Activated CD4-positive, alpha-beta T cell treated with anti-CD3 and anti-CD28 coated beads for 36 hours (primary cell): ENCODE measurements around the gene ZNF586. TPM values are rescaled to one million over a fixed set of nuclear protein-coding genes. Genes with fewer than 3 reads are reported as not detected.
"Not testable (repeated sequence)": the region's sequence is repeated elsewhere in the genome, so short reads cannot be mapped to it uniquely, and the experiment has no call there.

Source experiments
- ATAC-seq: fragments of 200-7000 bp; cut with Tn5 transposase; one replicate; pipeline ENCODE4 v1.10.0; 2021; ENCODE audit warnings: mild to moderate bottlenecking, moderate library complexity
- CTCF ChIA-PET: fragments of 350-600 bp; sonication (Branson Sonifier 250); formaldehyde crosslinking; loops from one replicate; lab custom pipeline; 2021; ENCODE audit warnings: antibody characterized with exemption; lab: Charles Lee
- POLR2A ChIA-PET: fragments of 350-600 bp; sonication (Branson Sonifier 250); formaldehyde crosslinking; loops from one replicate; lab custom pipeline; 2021; ENCODE audit warnings: antibody characterized with exemption, inconsistent platforms; lab: Charles Lee
- DNase-seq: peaks from one replicate; pipeline ENCODE4 v3.0.0-alpha.2; 2020
- H3K27ac Mint-ChIP-seq: one replicate; pipeline ENCODE4 v1.8.0; 2021; ENCODE audit warnings: mixed read lengths
- H3K27me3 Mint-ChIP-seq: one replicate; pipeline ENCODE4 v1.8.0; 2021; ENCODE audit warnings: mixed read lengths
- H3K36me3 Mint-ChIP-seq: one replicate; pipeline ENCODE4 v1.8.0; 2021; ENCODE audit warnings: low read depth, mixed read lengths
- H3K4me1 Mint-ChIP-seq: one replicate; pipeline ENCODE4 v1.8.0; 2021; ENCODE audit warnings: mixed read lengths
- H3K4me3 Mint-ChIP-seq: one replicate; pipeline ENCODE4 v1.8.0; 2021; ENCODE audit warnings: mild to moderate bottlenecking, moderate library complexity, mixed read lengths
- H3K9me3 Mint-ChIP-seq: one replicate; pipeline ENCODE4 v1.8.0; 2021; ENCODE audit warnings: low read depth, mixed read lengths
- intact Hi-C, 2 experiments: fragments of 100-400 bp; cut with DNase I in 1 of 2; cut with micrococcal nuclease in 1 of 2; formaldehyde crosslinking; loops; one replicate each; pipeline versions ENCODE4 v1.14.2 to v1.15.1; 2022 to 2024; cut with DNase I, micrococcal nuclease
- total RNA-seq, 2 experiments: library from RNA; stranded (reverse); gene quantifications; one replicate each; pipeline ENCODE4 v1.2.3, GENCODE V29; 2021

Gene ZNF586
- 10 to 100 TPM; 20.3 to 20.5 TPM for total RNA-seq

DNA sequence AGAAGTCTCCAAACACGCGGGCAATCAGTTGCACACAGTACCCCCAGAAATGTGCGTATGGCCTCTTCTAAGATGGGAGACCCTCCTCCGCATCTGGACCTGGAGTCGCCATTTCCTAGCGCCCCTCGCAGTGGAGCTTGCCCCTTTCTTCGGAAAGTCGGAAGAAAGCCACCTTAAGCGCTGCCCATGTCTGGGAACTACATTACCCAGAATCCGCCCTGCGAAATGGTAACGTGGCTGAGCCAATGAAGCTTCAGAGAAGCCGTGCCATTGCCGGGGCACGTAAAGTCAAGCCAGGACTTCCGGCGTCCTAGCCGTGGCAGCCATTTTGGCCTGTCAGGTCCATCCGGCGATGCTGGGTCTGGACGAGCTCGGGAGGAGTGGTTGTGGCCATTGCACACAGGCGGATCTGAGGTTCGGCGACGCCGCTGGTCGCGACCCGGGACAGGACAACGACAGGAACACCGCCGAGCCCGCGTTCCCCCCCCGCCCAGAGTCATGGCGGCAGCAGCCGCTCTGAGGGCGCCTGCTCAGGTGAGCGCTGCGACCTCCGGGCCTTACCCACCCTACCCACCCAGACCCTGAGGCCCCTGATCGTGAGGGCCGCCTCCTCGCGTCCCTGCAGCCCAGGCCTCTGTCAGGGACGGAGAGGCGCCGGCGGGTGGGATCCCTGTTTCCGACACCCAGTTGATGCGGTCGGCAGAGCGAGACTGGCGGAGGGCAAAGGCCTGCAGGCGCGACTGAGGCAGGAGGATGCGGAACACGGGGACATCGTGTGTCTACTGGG is at the start of gene ZNF586:
ZNF586 (plus strand) TSS at position 332 of the 787 bp plus-strand sequence; CDS start at position 499, 167 bp downstream.
- ATAC-seq (peak; percentile 99), DNase-seq (peak; percentile 93)
- CTCF ChIA-PET, result interaction anchor here (0.6 to 0.7 kb wide), 2 partner anchors 225 to 418 kb away, joined by 3 to 6 read pairs; no protein-coding TSS in a partner anchor
- Mint-ChIP-seq H3K27ac (peak within 1 kb of the TSS; percentile 93), H3K4me1 (peaks cover 25% of the 10 kb centered on the region), H3K4me3 (peak within 1 kb of the TSS; percentile 90), H3K36me3 (peaks cover 56% of the 10 kb centered on the region), H3K9me3 (peaks cover 21% of the 10 kb centered on the region), H3K27me3 (no peaks in the 10 kb centered on the region)
- intact Hi-C loops, result loop anchor here (1.0 to 10.0 kb wide), 11 partner anchors 23 to 495 kb away; partner anchors contain the start of genes ZNF552 (in 2 of the 2), ZNF776 (in 2 of the 2), ZNF17 (in 1 of the 2) and ZNF211 (in 1 of the 2)
- POLR2A ChIA-PET, result interaction anchor here (0.5 to 1.6 kb wide), 5 partner anchors 50 to 774 kb away, joined by 3 to 6 read pairs (median 4); partner anchors contain the start of genes TRIM28 and ZNF551

- DNase-seq (no peak), ATAC-seq (no peak)
- H3K27ac Mint-ChIP-seq, result no peak overlapping the region
- H3K36me3 Mint-ChIP-seq, result peaks cover 77% of the 10 kb centered on the region
- H3K4me3 Mint-ChIP-seq, result no peak overlapping the region
- H3K9me3 Mint-ChIP-seq, result peaks cover 63% of the 10 kb centered on the region
- CTCF ChIA-PET, result no interaction called here
- H3K4me1 Mint-ChIP-seq, result peaks cover 4% of the 10 kb centered on the region
- POLR2A ChIA-PET, result no interaction called here
- no peaks in the 10 kb centered on the region for H3K27me3 Mint-ChIP-seq
- intact Hi-C loops, result loop anchor here in 1 of 2 experiments (10.0 kb wide), 1 partner anchor 615 kb away; no protein-coding TSS in a partner anchor
Observed at GRCh38 chr19:57719901-57720519, 49.5 kb upstream of the ZNF586 start.

DNA sequence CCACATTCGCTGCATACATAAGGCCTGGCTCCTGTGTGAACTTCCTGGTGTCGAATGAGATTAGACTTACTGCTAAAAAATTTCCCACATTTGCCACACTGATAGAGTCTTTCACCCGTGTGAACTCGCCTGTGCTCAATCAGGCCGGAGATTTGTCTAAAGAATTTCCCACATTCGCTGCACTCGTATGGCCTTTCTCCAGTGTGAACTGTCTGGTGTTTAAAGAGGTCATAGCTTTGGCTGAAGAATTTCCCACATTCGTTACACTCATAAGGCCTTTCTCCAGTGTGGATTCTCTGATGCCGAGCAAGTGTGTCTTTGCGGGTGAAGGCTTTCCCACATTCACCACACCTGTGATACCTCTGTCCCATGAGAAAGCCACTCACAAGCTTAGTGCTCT is 48.6 kb upstream of the ZNF586 start:
- Mint-ChIP-seq H3K27ac (no peak overlapping the region), H3K9me3 (peaks cover 59% of the 10 kb centered on the region), H3K36me3 (peaks cover 76% of the 10 kb centered on the region), H3K4me1 (peaks cover 5% of the 10 kb centered on the region), H3K27me3 (no peaks in the 10 kb centered on the region), H3K4me3 (no peak overlapping the region)
- intact Hi-C loops, result loop anchor here in 1 of 2 experiments (10.0 kb wide), 1 partner anchor 616 kb away; no protein-coding TSS in a partner anchor
- ChIA-PET CTCF (no interaction called here), POLR2A (no interaction called here)
- DNase-seq, result no peak
- ATAC-seq, result no peak

DNA sequence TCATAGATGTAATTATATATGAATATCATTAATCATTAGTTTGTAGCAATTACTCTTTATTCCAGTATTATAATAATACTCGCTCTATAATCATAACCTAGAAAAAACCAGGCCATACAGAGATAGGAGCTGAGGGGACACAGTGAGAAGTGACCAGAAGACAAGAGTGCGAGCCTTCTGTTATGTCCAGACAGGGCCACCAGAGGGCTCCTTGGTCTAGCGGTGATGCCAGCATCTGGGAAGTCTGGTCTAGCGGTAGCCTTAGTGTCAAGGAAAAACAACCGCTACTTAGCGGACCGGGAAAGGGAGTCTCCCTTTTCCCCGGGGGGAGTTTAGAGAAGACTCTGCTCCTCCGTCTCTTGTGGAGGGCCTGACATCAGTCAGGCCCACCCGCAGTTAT is 31.2 kb upstream of the ZNF586 start:
- POLR2A ChIA-PET, H3K9me3 Mint-ChIP-seq, H3K27me3 Mint-ChIP-seq, H3K4me1 Mint-ChIP-seq, H3K36me3 Mint-ChIP-seq, H3K27ac Mint-ChIP-seq, H3K4me3 Mint-ChIP-seq, ATAC-seq: not testable (repeated sequence)
- peak; percentile 61 for DNase-seq
- CTCF ChIA-PET, result interaction anchor here (1.2 to 1.7 kb wide), 2 partner anchors 11 to 77 kb away, joined by 3 read pairs; partner anchors contain the start of gene ZNF671
- intact Hi-C loops, result loop anchor here (1.0 to 5.0 kb wide), 3 partner anchors 164 to 419 kb away; no protein-coding TSS in a partner anchor

DNA sequence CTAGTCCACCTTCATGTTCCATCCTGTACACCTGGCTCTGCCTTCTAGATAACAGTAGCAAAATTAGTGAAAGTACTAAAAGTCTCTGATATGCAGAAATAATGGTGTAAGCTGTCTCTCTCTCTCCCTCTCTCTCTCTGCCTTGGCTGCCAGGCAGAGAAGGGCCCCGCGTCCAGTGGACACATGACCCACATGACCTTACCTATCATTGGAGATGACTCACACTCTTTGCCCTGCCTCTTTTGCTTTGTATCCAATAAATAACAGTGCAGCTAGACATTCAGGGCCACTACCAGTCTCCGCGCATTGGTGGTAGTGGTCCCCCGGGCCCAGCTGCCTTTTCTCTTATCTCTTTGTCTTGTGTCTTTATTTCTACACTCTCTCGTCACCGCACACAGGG is 30.7 kb upstream of the ZNF586 start:
- H3K4me1 Mint-ChIP-seq, H3K9me3 Mint-ChIP-seq, H3K36me3 Mint-ChIP-seq, ATAC-seq, H3K4me3 Mint-ChIP-seq, H3K27ac Mint-ChIP-seq, DNase-seq, POLR2A ChIA-PET, H3K27me3 Mint-ChIP-seq: not testable (repeated sequence)
- CTCF ChIA-PET, result interaction anchor here (1.7 kb wide), 1 partner anchor 11 kb away, joined by 3 read pairs; the partner anchor contains the start of gene ZNF671
- intact Hi-C loops, result loop anchor here (1.0 to 5.0 kb wide), 3 partner anchors 164 to 419 kb away; no protein-coding TSS in a partner anchor

DNA sequence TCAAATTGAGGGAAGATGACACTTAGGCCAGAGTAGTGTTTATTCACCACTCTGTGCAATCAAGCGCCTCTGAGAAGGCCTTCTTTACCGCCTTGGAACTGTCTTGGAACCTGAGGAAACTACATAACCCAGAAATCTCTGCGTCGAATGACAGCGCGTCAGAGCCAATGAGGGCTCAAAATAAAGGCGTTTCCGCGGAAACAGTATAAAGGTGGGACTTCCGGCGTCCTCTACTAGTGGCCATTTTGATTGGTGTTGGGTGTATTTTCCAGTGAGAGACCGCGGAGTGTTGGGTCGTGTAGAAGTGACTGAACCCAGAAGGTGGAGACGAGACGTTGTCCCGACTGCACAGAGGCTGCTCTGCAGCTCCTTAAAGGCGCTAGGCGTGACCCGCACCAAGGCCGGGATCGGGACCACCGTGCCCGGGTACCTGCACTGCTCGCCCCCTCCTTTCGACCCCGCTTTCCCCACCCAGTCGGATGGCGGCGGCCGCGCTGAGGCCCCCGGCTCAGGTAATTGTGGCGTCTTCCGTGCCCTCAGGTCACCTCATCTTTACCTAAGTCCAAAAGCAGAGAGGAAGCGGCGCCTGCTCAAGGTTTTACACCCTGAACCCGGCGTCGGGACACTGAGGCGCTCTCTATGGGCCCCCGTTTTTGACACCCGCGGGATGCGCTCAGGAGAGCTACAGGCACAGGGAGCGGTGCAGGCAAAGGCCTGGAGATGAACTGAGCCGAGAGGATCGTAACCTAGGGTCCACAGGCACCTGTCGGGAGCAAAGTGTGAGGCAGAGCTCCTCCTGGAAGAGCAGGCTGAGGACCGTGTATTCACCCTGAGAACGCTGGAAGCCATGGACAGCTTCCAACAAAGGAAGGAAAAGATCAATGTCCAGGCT is 22.6 kb upstream of the ZNF586 start, which contains the start of gene ZNF776:
ZNF776 (plus strand) TSS at position 236 of the 892 bp plus-strand sequence; CDS start at position 480, 244 bp downstream.
- Mint-ChIP-seq H3K9me3 (peaks cover 29% of the 10 kb centered on the region), H3K36me3 (peaks cover 54% of the 10 kb centered on the region), H3K4me1 (peaks cover 15% of the 10 kb centered on the region), H3K4me3 (peak within 1 kb of the TSS; percentile 93), H3K27me3 (no peaks in the 10 kb centered on the region), H3K27ac (peak within 1 kb of the TSS; percentile 98)
- POLR2A ChIA-PET, result interaction anchor here (0.7 to 1.9 kb wide), 4 partner anchors 20 to 198 kb away, joined by 3 to 8 read pairs (median 4); partner anchors contain the start of genes ZNF211 and ZNF671
- DNase-seq (peak; percentile 89), ATAC-seq (peak; percentile 98)
- CTCF ChIA-PET, result interaction anchor here (1.2 kb wide), 1 partner anchor 13 kb away, joined by 3 read pairs; no protein-coding TSS in a partner anchor
- intact Hi-C loops, result loop anchor here (1.0 to 5.0 kb wide), 13 partner anchors 20 to 408 kb away; partner anchors contain the start of genes ZNF552 (in 2 of the 2), ZNF586 (in 2 of the 2), ZNF17 (in 1 of the 2) and ZNF211 (in 1 of the 2)

- ChIA-PET POLR2A (interaction anchor here (0.7 to 1.9 kb wide), 2 partner anchors 20 to 197 kb away, joined by 3 to 8 read pairs; partner anchors contain the start of gene ZNF671), CTCF (interaction anchor here (1.2 kb wide), 1 partner anchor 13 kb away, joined by 3 read pairs; no protein-coding TSS in a partner anchor)
- intact Hi-C loops, result loop anchor here (2.0 to 5.0 kb wide), 3 partner anchors 65 to 407 kb away; partner anchors contain the start of genes ZNF416 (in 1 of the 2) and ZNF552 (in 1 of the 2)
- Mint-ChIP-seq H3K4me3 (peak overlapping the region; percentile 93), H3K4me1 (peaks cover 15% of the 10 kb centered on the region), H3K9me3 (peaks cover 34% of the 10 kb centered on the region), H3K27ac (peak overlapping the region; percentile 98), H3K36me3 (peaks cover 60% of the 10 kb centered on the region), H3K27me3 (no peaks in the 10 kb centered on the region)
- no peak for DNase-seq
- ATAC-seq, result no peak
Observed at GRCh38 chr19:57747472-57747807, 22.0 kb upstream of the ZNF586 start.

GRCh38 chr19:57748029-57748428 is 21.4 kb upstream of the ZNF586 start:
- CTCF ChIA-PET, result no interaction called here
- intact Hi-C loops, result loop anchor here in 1 of 2 experiments (5.0 kb wide), 1 partner anchor 64 kb away; the partner anchor contains the start of gene ZNF552
- Mint-ChIP-seq H3K36me3 (peaks cover 66% of the 10 kb centered on the region), H3K27ac (no peak overlapping the region), H3K4me1 (peaks cover 15% of the 10 kb centered on the region), H3K4me3 (peak overlapping the region; percentile 93), H3K27me3 (no peaks in the 10 kb centered on the region), H3K9me3 (peaks cover 40% of the 10 kb centered on the region)
- no peak for DNase-seq
- POLR2A ChIA-PET, result interaction anchor here (1.9 kb wide), 1 partner anchor 21 kb away, joined by 8 read pairs; the partner anchor contains the start of gene ZNF671
- no peak for ATAC-seq

DNA sequence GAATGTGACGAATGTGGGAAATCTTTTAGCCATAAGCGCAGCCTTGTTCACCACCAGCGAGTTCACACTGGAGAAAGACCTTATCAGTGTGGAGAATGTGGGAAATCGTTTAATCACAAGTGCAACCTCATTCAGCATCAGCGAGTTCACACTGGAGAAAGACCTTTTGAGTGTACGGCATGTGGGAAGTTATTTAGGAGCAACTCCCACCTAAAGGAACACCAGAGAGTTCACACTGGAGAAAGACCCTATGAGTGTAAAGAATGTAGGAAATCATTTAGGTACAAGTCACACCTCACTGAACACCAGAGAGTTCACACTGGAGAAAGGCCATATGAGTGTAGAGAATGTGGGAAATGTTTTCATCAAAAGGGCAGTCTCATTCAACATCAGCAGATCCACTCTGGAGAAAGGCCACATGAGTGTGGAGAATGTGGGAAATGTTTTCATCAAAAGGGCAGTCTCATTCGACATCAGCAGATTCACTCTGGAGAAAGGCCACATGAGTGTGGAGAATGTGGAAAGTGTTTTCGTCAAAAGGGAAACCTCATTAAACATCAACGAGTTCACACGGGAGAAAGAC is 15.3 kb upstream of the ZNF586 start:
- no peak for DNase-seq

DNA sequence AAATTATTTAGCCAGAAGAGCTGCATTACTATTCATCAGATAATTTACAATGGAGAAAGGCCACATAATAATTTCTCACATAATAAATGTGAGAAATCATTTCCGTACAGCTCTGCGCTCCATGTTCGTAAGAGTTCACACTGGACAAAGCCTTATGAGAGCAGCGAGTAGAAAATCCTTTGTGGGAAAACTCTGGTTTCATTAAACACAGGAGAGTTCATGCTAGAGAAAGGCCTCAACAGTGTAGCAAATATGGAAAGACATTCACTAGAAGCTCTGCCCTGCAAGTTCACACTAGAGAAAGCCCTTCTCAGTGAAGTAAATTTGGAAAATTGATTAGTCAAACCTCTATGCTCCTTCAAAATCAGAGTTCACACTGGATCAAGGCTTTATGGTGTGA is 14.4 kb upstream of the ZNF586 start:
- no peaks in the 10 kb centered on the region for H3K27me3 Mint-ChIP-seq
- H3K27ac Mint-ChIP-seq, result no peak overlapping the region
- peaks cover 62% of the 10 kb centered on the region for H3K9me3 Mint-ChIP-seq
- H3K4me3 Mint-ChIP-seq, result no peak overlapping the region
- no peak for DNase-seq
- ChIA-PET CTCF (interaction anchor here (0.8 to 1.1 kb wide), 2 partner anchors 9 to 318 kb away, joined by 3 read pairs; no protein-coding TSS in a partner anchor), POLR2A (no interaction called here)
- no peaks in the 10 kb centered on the region for H3K4me1 Mint-ChIP-seq
- intact Hi-C loops, result no loop called here
- peaks cover 98% of the 10 kb centered on the region for H3K36me3 Mint-ChIP-seq
- ATAC-seq, result no peak

More for the DNA sequence above, 15.3 kb upstream of the ZNF586 start:
- Mint-ChIP-seq H3K27me3 (no peaks in the 10 kb centered on the region), H3K4me1 (peaks cover 3% of the 10 kb centered on the region), H3K4me3 (no peak overlapping the region), H3K36me3 (peaks cover 98% of the 10 kb centered on the region), H3K27ac (no peak overlapping the region), H3K9me3 (peaks cover 61% of the 10 kb centered on the region)
- no peak for ATAC-seq
- POLR2A ChIA-PET, result no interaction called here
- intact Hi-C loops, result no loop called here
- CTCF ChIA-PET, result no interaction called here
